ENCODE results near the gene TMEM86A. TPM values are rescaled to one million over a fixed set of nuclear protein-coding genes. Genes with fewer than 3 reads are reported as not detected.
A peak's percentile ranks its signal among the peaks of the same experiment; 100 is the strongest.

TMEM86A gene
- total RNA-seq, 2 donors from 2014 or later: 6.2 to 6.9 TPM

GRCh38 chr11:18700872-18701271, 2.3 kb downstream of the TMEM86A start:
- H3K9ac ChIP-seq (ENCODE audit: extremely low read depth, low read length, poor library complexity, severe bottlenecking): no peak overlapping the region
- H3K4me3 ChIP-seq (ENCODE audit: low read length): no peak overlapping the region
- H3K36me3 Mint-ChIP-seq (ENCODE audit: low read depth): peaks cover 7% of the 10 kb centered on the region
- H3K9me3 Mint-ChIP-seq: no peaks in the 10 kb centered on the region
- 91 to 98% methylated on average over 7 of the region's 7 CpGs for WGBS, 2 experiments (ENCODE audit: insufficient coverage in 1 of 2, insufficient read length in 1 of 2)
- peak overlapping the region; percentile 61 for H3K27ac Mint-ChIP-seq
- peaks cover 33% of the 10 kb centered on the region for H3K27me3 Mint-ChIP-seq (ENCODE audit: insufficient read depth)
- TF ChIP-seq CTCF (conservative IDR thresholded peaks at IDR 0.05): no peak
- H3K9me3 ChIP-seq (ENCODE audit: control insufficient read depth, low read length): no peaks in the 10 kb centered on the region
- no peak for DNase-seq
- no peak overlapping the region for H3K4me3 Mint-ChIP-seq
- peaks cover 4% of the 10 kb centered on the region for H3K36me3 ChIP-seq (ENCODE audit: control insufficient read depth, insufficient read depth, low read length)
- H3K4me1 Mint-ChIP-seq: peaks cover 36% of the 10 kb centered on the region
- H3K4me1 ChIP-seq (ENCODE audit: control insufficient read depth, insufficient read depth, low read length): peaks cover 15% of the 10 kb centered on the region
- H3K27ac ChIP-seq (ENCODE audit: low read depth, low read length): no peak overlapping the region
- peaks cover 9% of the 10 kb centered on the region for H3K27me3 ChIP-seq (ENCODE audit: control insufficient read depth, insufficient read depth, low read length, poor library complexity, severe bottlenecking)

GRCh38 chr11:18701614-18702216, 3.1 kb downstream of the TMEM86A start:
- peaks cover 9% of the 10 kb centered on the region for H3K27me3 ChIP-seq (ENCODE audit: control insufficient read depth, insufficient read depth, low read length, poor library complexity, severe bottlenecking)
- peaks cover 4% of the 10 kb centered on the region for H3K36me3 ChIP-seq (ENCODE audit: control insufficient read depth, insufficient read depth, low read length)
- H3K9ac ChIP-seq (ENCODE audit: extremely low read depth, low read length, poor library complexity, severe bottlenecking): no peak overlapping the region
- WGBS, 2 experiments (ENCODE audit: insufficient coverage in 1 of 2, insufficient read length in 1 of 2): 82 to 92% methylated on average over 12 to 17 of the region's 17 CpGs
- H3K4me3 Mint-ChIP-seq: no peak overlapping the region
- no peak for DNase-seq
- TF ChIP-seq CTCF (conservative IDR thresholded peaks at IDR 0.05): no peak
- no peak overlapping the region for H3K4me3 ChIP-seq (ENCODE audit: low read length)
- H3K27ac Mint-ChIP-seq: no peak overlapping the region
- no peaks in the 10 kb centered on the region for H3K9me3 Mint-ChIP-seq
- peaks cover 15% of the 10 kb centered on the region for H3K4me1 ChIP-seq (ENCODE audit: control insufficient read depth, insufficient read depth, low read length)
- H3K27ac ChIP-seq (ENCODE audit: low read depth, low read length): no peak overlapping the region
- no peaks in the 10 kb centered on the region for H3K9me3 ChIP-seq (ENCODE audit: control insufficient read depth, low read length)
- peaks cover 7% of the 10 kb centered on the region for H3K36me3 Mint-ChIP-seq (ENCODE audit: low read depth)
- H3K4me1 Mint-ChIP-seq: peaks cover 36% of the 10 kb centered on the region
- peaks cover 28% of the 10 kb centered on the region for H3K27me3 Mint-ChIP-seq (ENCODE audit: insufficient read depth)

- no peak overlapping the region for H3K9ac ChIP-seq (ENCODE audit: extremely low read depth, low read length, poor library complexity, severe bottlenecking)
- TF ChIP-seq CTCF (conservative IDR thresholded peaks at IDR 0.05): no peak
- DNase-seq: no peak
- no peaks in the 10 kb centered on the region for H3K9me3 ChIP-seq (ENCODE audit: control insufficient read depth, low read length)
- H3K4me3 ChIP-seq (ENCODE audit: low read length): no peak overlapping the region
- no peaks in the 10 kb centered on the region for H3K27me3 ChIP-seq (ENCODE audit: control insufficient read depth, insufficient read depth, low read length, poor library complexity, severe bottlenecking)
- Mint-ChIP-seq H3K27ac (no peak overlapping the region), H3K9me3 (no peaks in the 10 kb centered on the region), H3K27me3 (ENCODE audit: insufficient read depth) (peaks cover 22% of the 10 kb centered on the region), H3K4me1 (peaks cover 43% of the 10 kb centered on the region), H3K4me3 (no peak overlapping the region), H3K36me3 (ENCODE audit: low read depth) (peaks cover 7% of the 10 kb centered on the region)
- 0 to 48% methylated on average over 1 to 2 of the region's 2 CpGs for WGBS, 2 experiments (ENCODE audit: insufficient coverage in 1 of 2, insufficient read length in 1 of 2)
- H3K4me1 ChIP-seq (ENCODE audit: control insufficient read depth, insufficient read depth, low read length): peaks cover 20% of the 10 kb centered on the region
- no peak overlapping the region for H3K27ac ChIP-seq (ENCODE audit: low read depth, low read length)
- peaks cover 4% of the 10 kb centered on the region for H3K36me3 ChIP-seq (ENCODE audit: control insufficient read depth, insufficient read depth, low read length)
Observed at GRCh38 chr11:18703001-18703763, 4.6 kb downstream of the TMEM86A start.

All from endodermal cell (in vitro differentiated cells).